Upper lobe of left lung (tissue), 4 donors: ENCODE results near the gene PRKAG2.

Source experiments
- CTCF ChIP-seq, 6 experiments: fragments of 450-650 bp in 4 of 6; fragments of 200-600 bp in 2 of 6; sonication (generic) in 2 of 6; IDR thresholded peaks; one replicate each; pipeline ENCODE4 v1.5.1; 2016 to 2019; ENCODE audit warnings: antibody characterized with exemption in 6 of 6
- POLR2A ChIP-seq, 4 donors: fragments of 450-650 bp; IDR thresholded peaks; one replicate each; pipeline ENCODE4 v1.5.1; 2016 to 2017; ENCODE audit warnings: antibody characterized with exemption in 4 of 4, mild to moderate bottlenecking in 2 of 4
- POLR2AphosphoS5 ChIP-seq, 2 donors: sonication (generic); formaldehyde crosslinking; IDR thresholded peaks; one replicate each; pipeline ENCODE4 v1.5.1; 2017; ENCODE audit warnings: antibody characterized with exemption in 2 of 2

- TF ChIP-seq CTCF (IDR thresholded peaks at IDR 0.05): no peak
- no peak for TF ChIP-seq POLR2AphosphoS5 (IDR thresholded peaks at IDR 0.05)
- TF ChIP-seq POLR2A (IDR thresholded peaks at IDR 0.05): no peak
These were observed 97.2 kb downstream of the PRKAG2 start for GRCh38 chr7:151779678-151780077.
